Activated effector memory CD4-positive, alpha-beta T cell treated with anti-CD3 and anti-CD28 coated beads, Interleukin-2, amount 50 U/mL, for 16 hours (primary cell): Measurements from ENCODE around the gene OGFOD2.

ENCODE experiments used
- DNase-seq: peaks from one replicate; pipeline ENCODE4 v3.0.0-alpha.2; 2020

Gene OGFOD2

GRCh38 chr12:122977655-122978392 lies 2.8 kb downstream of the OGFOD2 start:
- DNase-seq: no peak

- no peak for DNase-seq
Measured at GRCh38 chr12:122978507-122978955, 3.5 kb downstream of the OGFOD2 start.

- DNase-seq: no peak
Measured at GRCh38 chr12:122979001-122979907, 4.2 kb downstream of the OGFOD2 start.

- no peak for DNase-seq
Measured at GRCh38 chr12:122979908-122980182, 4.8 kb downstream of the OGFOD2 start.

GRCh38 chr12:122980183-122981035 lies 5.4 kb downstream of the OGFOD2 start, which contains the start of gene ARL6IP4:
Gene ARL6IP4, plus strand, starts transcription at chr12:122980681. Its CDS starts 459 bp downstream, at chr12:122981140.
- peak; percentile 86 for DNase-seq

- no peak for DNase-seq
Measured at GRCh38 chr12:122981036-122981471, 6.0 kb downstream of the OGFOD2 start.

GRCh38 chr12:122981587-122982476 lies 6.8 kb downstream of the OGFOD2 start:
- DNase-seq: no peak

- no peak for DNase-seq
Measured at GRCh38 chr12:122982477-122982815, 7.4 kb downstream of the OGFOD2 start.

- DNase-seq: no peak
Measured at GRCh38 chr12:122982963-122983788, 8.1 kb downstream of the OGFOD2 start.

- no peak for DNase-seq
Measured at GRCh38 chr12:122983789-122984515, 8.9 kb downstream of the OGFOD2 start.

GRCh38 chr12:122984612-122985337 lies 9.7 kb downstream of the OGFOD2 start:
- no peak for DNase-seq

- DNase-seq: no peak
Measured at GRCh38 chr12:122985338-122986257, 10.6 kb downstream of the OGFOD2 start.

GRCh38 chr12:122986258-122986871 lies 11.3 kb downstream of the OGFOD2 start:
- DNase-seq: no peak

GRCh38 chr12:122987086-122987951 lies 12.3 kb downstream of the OGFOD2 start:
- DNase-seq: no peak

- DNase-seq: no peak
Measured at GRCh38 chr12:122988036-122988435, 13.0 kb downstream of the OGFOD2 start.

- no peak for DNase-seq
Measured at GRCh38 chr12:122988612-122989212, 13.7 kb downstream of the OGFOD2 start.
